ENCODE data around the gene PARVA. TPM values are rescaled to one million over a fixed set of nuclear protein-coding genes. Genes with fewer than 3 reads are reported as not detected.

The PARVA gene
- total and polyA plus RNA-seq, 9 of the 15 experiments (the other 6 are each of a cell fraction or from before 2014, with no cell fraction given): 0.11 TPM; not detected in 8

GRCh38 chr11:12380565-12381325 is 3.4 kb downstream of the PARVA start:
- Histone ChIP-seq H3K79me2 (ENCODE audit: control insufficient read depth, insufficient read depth, low read length) (no peaks in the 10 kb centered on the region), H3K36me3 (ENCODE audit: control insufficient read depth, insufficient read depth, low read length) (no peaks in the 10 kb centered on the region), H3K4me2 (ENCODE audit: insufficient read depth, low read length) (no peak overlapping the region), H3K4me3 (no peak overlapping the region), H4K20me1 (replicated peaks; ENCODE audit: control insufficient read depth, insufficient read depth, low read length) (no peaks in the 10 kb centered on the region), H2AFZ (ENCODE audit: low read depth, low read length) (no peak overlapping the region), H3K9me1 (ENCODE audit: control insufficient read depth, insufficient read depth, low read length) (no peaks in the 10 kb centered on the region), H3K27me3 (ENCODE audit: control insufficient read depth in 2 of 2, insufficient read depth in 2 of 2, low read length in 2 of 2) (peaks cover 10 to 29% of the 10 kb centered on the region in 2 experiments; a peak in 4 of 5 replicates), H3K9ac (ENCODE audit: insufficient read depth in 1 of 2, low read depth in 2 of 2, low read length in 2 of 2) (no peak overlapping the region), H3K9me3 (replicated peaks; ENCODE audit: control insufficient read depth, insufficient read depth, low read depth, low read length) (no peaks in the 10 kb centered on the region), H3K27ac (ENCODE audit: extremely low read depth, low read depth, low read length) (no peak overlapping the region), H3K4me1 (replicated peaks in 1 of 2; ENCODE audit: control insufficient read depth in 2 of 2, insufficient read depth in 2 of 2, low read length in 2 of 2) (peaks cover 0 to 13% of the 10 kb centered on the region in 2 experiments; a peak in 1 of 5 replicates)
- ATAC-seq: no peak
- in situ Hi-C loops (cut with MboI): no loop called here
- TF ChIP-seq MXD1 (CRISPR knock-in tag; IDR thresholded peaks at IDR 0.05; ENCODE audit: borderline replicate concordance, poor library complexity, severe bottlenecking) (no peak), ZBTB40 (IDR thresholded peaks at IDR 0.05) (no peak), ZBTB40 (CRISPR knock-in tag; IDR thresholded peaks at IDR 0.05) (no peak), STAT5B (CRISPR knock-in tag; IDR thresholded peaks at IDR 0.05) (no peak), PRDM10 (IDR thresholded peaks at IDR 0.05; ENCODE audit: partially characterized antibody) (no peak), ZNF232 (CRISPR knock-in tag; IDR thresholded peaks at IDR 0.05) (no peak)
- POLR2A ChIA-PET: interaction anchor here (0.6 to 1.5 kb wide), 3 partner anchors 11 to 19 kb away, joined by 4 read pairs; no protein-coding TSS in a partner anchor
- CTCF ChIA-PET (ENCODE audit: low intra/inter-chr PET ratio): no interaction called here
- under 1% methylated on average over 9 of the region's 9 CpGs for WGBS (ENCODE audit: insufficient coverage, low coverage, missing lambda C conversion rate)
- no peak for FAIRE-seq
- no TSS peak for BruUV-seq (replicated peaks)
- intact Hi-C loops (cut with micrococcal nuclease): no loop called here
- no peak for DNase-seq (ENCODE audit: extremely low read depth in 1 of 4, low spot score in 3 of 4)

Measured in K562 (cell line).